CD4-positive, alpha-beta memory T cell (primary cell): ENCODE data around the gene GPC6. TPM values are rescaled to one million over a fixed set of nuclear protein-coding genes. Genes with fewer than 3 reads are reported as not detected.

Experiments
- CTCF ChIA-PET: fragments of 350-600 bp; sonication (Branson Sonifier 250); formaldehyde crosslinking; loops from one replicate; lab custom pipeline; 2021; ENCODE audit warnings: inconsistent platforms; ENCODE audit not compliant: partially characterized antibody; lab: Charles Lee
- POLR2A ChIA-PET: fragments of 350-600 bp; sonication (Branson Sonifier 250); formaldehyde crosslinking; loops from one replicate; lab custom pipeline; 2021; ENCODE audit not compliant: partially characterized antibody; lab: Charles Lee
- DNase-seq, 5 donors: peaks; one replicate each; pipeline versions ENCODE4 v3.0.0 to v3.0.0-alpha.2; 2020 to 2022; ENCODE audit warnings: mixed read lengths in 1 of 5
- H3K27ac ChIP-seq: one replicate; pipeline ENCODE4 v1.7.0; 2013; ENCODE audit warnings: low read depth, low read length
- H3K27me3 ChIP-seq: 2 replicates; pipeline ENCODE4 v1.7.0; 2013; ENCODE audit warnings: mild to moderate bottlenecking, low read length, moderate library complexity; ENCODE audit not compliant: insufficient read depth
- H3K36me3 ChIP-seq: 2 replicates; pipeline ENCODE4 v1.7.0; 2013; ENCODE audit warnings: mild to moderate bottlenecking, low read length, moderate library complexity; ENCODE audit not compliant: insufficient read depth
- H3K4me1 ChIP-seq: 2 replicates; pipeline ENCODE4 v1.7.0; 2013; ENCODE audit warnings: mild to moderate bottlenecking, low read length, moderate library complexity; ENCODE audit not compliant: insufficient read depth
- H3K4me3 ChIP-seq, 2 donors: one replicate each; pipeline ENCODE4 v1.7.0; 2013; ENCODE audit warnings: low read length in 2 of 2, mild to moderate bottlenecking in 1 of 2
- H3K9me3 ChIP-seq, 2 donors: one replicate each; pipeline ENCODE4 v1.7.0; 2013; ENCODE audit warnings: low read length in 2 of 2, control low read depth in 1 of 2; ENCODE audit not compliant: control insufficient read depth in 1 of 2
- H3K27ac Mint-ChIP-seq, 7 donors: one replicate each; pipeline ENCODE4 v1.8.0; 2020 to 2021; ENCODE audit warnings: mixed read lengths in 7 of 7, mild to moderate bottlenecking in 6 of 7, inconsistent platforms in 3 of 7, moderate library complexity in 3 of 7
- H3K27me3 Mint-ChIP-seq, 2 donors: one replicate each; pipeline ENCODE4 v1.8.0; 2020 to 2021; ENCODE audit warnings: mixed read lengths in 2 of 2
- H3K36me3 Mint-ChIP-seq, 2 donors: one replicate each; pipeline ENCODE4 v1.8.0; 2020 to 2021; ENCODE audit warnings: mixed read lengths in 2 of 2, inconsistent platforms in 1 of 2, mild to moderate bottlenecking in 1 of 2
- H3K4me1 Mint-ChIP-seq, 4 donors: one replicate each; pipeline ENCODE4 v1.8.0; 2020 to 2021; ENCODE audit warnings: mixed read lengths in 4 of 4, mild to moderate bottlenecking in 1 of 4
- H3K4me3 Mint-ChIP-seq, 8 donors: one replicate each; pipeline ENCODE4 v1.8.0; 2020 to 2021; ENCODE audit warnings: mixed read lengths in 8 of 8, mild to moderate bottlenecking in 7 of 8, moderate library complexity in 6 of 8, inconsistent platforms in 3 of 8
- H3K9me3 Mint-ChIP-seq, 8 donors: one replicate each; pipeline ENCODE4 v1.8.0; 2020 to 2021; ENCODE audit warnings: mixed read lengths in 8 of 8, mild to moderate bottlenecking in 5 of 8, inconsistent platforms in 3 of 8, moderate library complexity in 1 of 8
- intact Hi-C: fragments of 100-400 bp; cut with micrococcal nuclease; formaldehyde crosslinking; loops from one replicate; pipeline ENCODE4 v1.15.1; 2023
- polyA plus RNA-seq, 2 donors: library from polyadenylated mRNA; unstranded; fragments of 300-500 nt; fragmentation: Illumina TruSeq; gene quantifications; one replicate each; pipeline ENCODE4 v1.2.3, GENCODE V29; 2021
- total RNA-seq, 2 experiments: library from RNA; stranded (reverse); gene quantifications; one replicate each; pipeline ENCODE4 v1.2.3, GENCODE V29; 2021

GPC6 gene
- total and polyA plus RNA-seq, 4 experiments from 2014 or later, result not detected

- POLR2A ChIA-PET, result no interaction called here
- Mint-ChIP-seq H3K27ac (no peak overlapping the region), H3K9me3 (no peaks in the 10 kb centered on the region), H3K36me3 (no peaks in the 10 kb centered on the region), H3K4me3 (no peak overlapping the region), H3K4me1 (peaks cover 0 to 14% (median 7%) of the 10 kb centered on the region in 4 donors), H3K27me3 (peaks cover 1 to 5% of the 10 kb centered on the region in 2 donors)
- Histone ChIP-seq H3K27me3 (no peaks in the 10 kb centered on the region), H3K9me3 (no peaks in the 10 kb centered on the region), H3K4me3 (no peak overlapping the region), H3K4me1 (peaks cover 6% of the 10 kb centered on the region), H3K27ac (no peak overlapping the region), H3K36me3 (no peaks in the 10 kb centered on the region)
- intact Hi-C loops, result no loop called here
- no peak for DNase-seq
- CTCF ChIA-PET, result no interaction called here
Observed at GRCh38 chr13:94308832-94309231, 1082.2 kb downstream of the GPC6 start.

- Histone ChIP-seq H3K27me3 (no peaks in the 10 kb centered on the region), H3K4me1 (peaks cover 6% of the 10 kb centered on the region), H3K9me3 (no peaks in the 10 kb centered on the region), H3K36me3 (no peaks in the 10 kb centered on the region), H3K4me3 (no peak overlapping the region), H3K27ac (no peak overlapping the region)
- no peak overlapping the region for H3K27ac Mint-ChIP-seq
- H3K9me3 Mint-ChIP-seq, result no peaks in the 10 kb centered on the region
- H3K4me3 Mint-ChIP-seq, result no peak overlapping the region
- ChIA-PET POLR2A (no interaction called here), CTCF (interaction anchor here (0.6 to 0.9 kb wide), 2 partner anchors 25 to 66 kb away, joined by 3 read pairs; no protein-coding TSS in a partner anchor)
- peaks cover 1% of the 10 kb centered on the region in 2 donors for H3K27me3 Mint-ChIP-seq
- intact Hi-C loops, result no loop called here
- no peaks in the 10 kb centered on the region for H3K36me3 Mint-ChIP-seq
- peaks cover 0 to 14% (median 7%) of the 10 kb centered on the region in 4 donors for H3K4me1 Mint-ChIP-seq
- DNase-seq, result no peak
Observed at GRCh38 chr13:94309576-94309975, 1083.0 kb downstream of the GPC6 start.

GRCh38 chr13:94309997-94310855 is 1083.6 kb downstream of the GPC6 start:
- Mint-ChIP-seq H3K27me3 (peaks cover 0 to 1% of the 10 kb centered on the region in 2 donors), H3K4me3 (no peak overlapping the region), H3K9me3 (no peaks in the 10 kb centered on the region), H3K27ac (no peak overlapping the region), H3K36me3 (no peaks in the 10 kb centered on the region), H3K4me1 (peaks cover 0 to 14% (median 7%) of the 10 kb centered on the region in 4 donors)
- DNase-seq, result no peak
- ChIA-PET CTCF (interaction anchor here (0.6 to 0.9 kb wide), 2 partner anchors 26 to 67 kb away, joined by 3 read pairs; no protein-coding TSS in a partner anchor), POLR2A (interaction anchor here (2.9 kb wide), 1 partner anchor 13 kb away, joined by 28 read pairs; no protein-coding TSS in a partner anchor)
- intact Hi-C loops, result no loop called here
- no peak overlapping the region for H3K27ac ChIP-seq
- no peaks in the 10 kb centered on the region for H3K9me3 ChIP-seq
- no peak overlapping the region for H3K4me3 ChIP-seq
- H3K27me3 ChIP-seq, result no peaks in the 10 kb centered on the region
- H3K4me1 ChIP-seq, result peaks cover 6% of the 10 kb centered on the region
- H3K36me3 ChIP-seq, result no peaks in the 10 kb centered on the region

GRCh38 chr13:94311893-94312292 is 1085.3 kb downstream of the GPC6 start:
- Histone ChIP-seq H3K9me3 (no peaks in the 10 kb centered on the region), H3K4me1 (peaks cover 7% of the 10 kb centered on the region), H3K27me3 (no peaks in the 10 kb centered on the region), H3K4me3 (no peak overlapping the region), H3K27ac (no peak overlapping the region), H3K36me3 (no peaks in the 10 kb centered on the region)
- no peak for DNase-seq
- ChIA-PET POLR2A (interaction anchor here (1.0 to 2.9 kb wide), 2 partner anchors 12 to 18 kb away, joined by 5 to 28 read pairs; no protein-coding TSS in a partner anchor), CTCF (interaction anchor here (1.8 kb wide), 1 partner anchor 12 kb away, joined by 7 read pairs; no protein-coding TSS in a partner anchor)
- Mint-ChIP-seq H3K27me3 (peaks cover 0 to 1% of the 10 kb centered on the region in 2 donors), H3K27ac (no peak overlapping the region), H3K4me1 (peaks cover 0 to 16% (median 9%) of the 10 kb centered on the region in 4 donors), H3K36me3 (no peaks in the 10 kb centered on the region), H3K4me3 (no peak overlapping the region), H3K9me3 (peaks cover 0 to 3% (median 0%) of the 10 kb centered on the region in 8 donors)
- intact Hi-C loops, result no loop called here

- H3K4me3 ChIP-seq, result peak overlapping the region in 1 of 2 donors; percentile 3
- POLR2A ChIA-PET, result interaction anchor here (1.0 to 2.9 kb wide), 2 partner anchors 11 to 17 kb away, joined by 5 to 28 read pairs; no protein-coding TSS in a partner anchor
- peaks cover 0 to 1% of the 10 kb centered on the region in 2 donors for H3K27me3 Mint-ChIP-seq
- peak overlapping the region; percentile 30 to 92 (median 81) for H3K27ac Mint-ChIP-seq
- H3K36me3 Mint-ChIP-seq, result no peaks in the 10 kb centered on the region
- intact Hi-C loops, result no loop called here
- H3K4me1 ChIP-seq, result peaks cover 15% of the 10 kb centered on the region
- H3K9me3 ChIP-seq, result no peaks in the 10 kb centered on the region
- peaks cover 0 to 3% (median 0%) of the 10 kb centered on the region in 8 donors for H3K9me3 Mint-ChIP-seq
- peaks cover 0 to 22% (median 13%) of the 10 kb centered on the region in 4 donors for H3K4me1 Mint-ChIP-seq
- H3K27me3 ChIP-seq, result no peaks in the 10 kb centered on the region
- no peaks in the 10 kb centered on the region for H3K36me3 ChIP-seq
- peak in 1 of 5 donors; percentile 20 for DNase-seq
- peak overlapping the region; percentile 5 to 78 (median 71) for H3K4me3 Mint-ChIP-seq
- CTCF ChIA-PET, result interaction anchor here (0.8 to 1.8 kb wide), 3 partner anchors 11 to 51 kb away, joined by 3 to 7 read pairs (median 4); no protein-coding TSS in a partner anchor
- no peak overlapping the region for H3K27ac ChIP-seq
Observed at GRCh38 chr13:94312511-94313216, 1086.1 kb downstream of the GPC6 start.

- peaks cover 0 to 3% (median 0%) of the 10 kb centered on the region in 8 donors for H3K9me3 Mint-ChIP-seq
- peaks cover 0 to 1% of the 10 kb centered on the region in 2 donors for H3K27me3 Mint-ChIP-seq
- ChIA-PET CTCF (interaction anchor here (0.8 to 1.8 kb wide), 5 partner anchors 10 to 51 kb away, joined by 3 to 7 read pairs (median 5); no protein-coding TSS in a partner anchor), POLR2A (interaction anchor here (2.9 kb wide), 1 partner anchor 10 kb away, joined by 28 read pairs; no protein-coding TSS in a partner anchor)
- peak overlapping the region in 1 of 7 donors; percentile 64 for H3K27ac Mint-ChIP-seq
- H3K36me3 Mint-ChIP-seq, result no peaks in the 10 kb centered on the region
- no peak overlapping the region for H3K4me3 ChIP-seq
- no peaks in the 10 kb centered on the region for H3K9me3 ChIP-seq
- H3K4me1 ChIP-seq, result peaks cover 16% of the 10 kb centered on the region
- peaks cover 0 to 26% (median 13%) of the 10 kb centered on the region in 4 donors for H3K4me1 Mint-ChIP-seq
- H3K4me3 Mint-ChIP-seq, result peak overlapping the region in 1 of 8 donors; percentile 78
- no peaks in the 10 kb centered on the region for H3K27me3 ChIP-seq
- no peak for DNase-seq
- H3K27ac ChIP-seq, result no peak overlapping the region
- H3K36me3 ChIP-seq, result no peaks in the 10 kb centered on the region
- intact Hi-C loops, result no loop called here
Observed at GRCh38 chr13:94313321-94313910, 1086.8 kb downstream of the GPC6 start.
